HG02588 (cell line): ENCODE measurements around the gene NRXN2.
A peak's percentile ranks its signal among the peaks of the same experiment; 100 is the strongest.
"Not testable (repeated sequence)": the region's sequence is repeated elsewhere in the genome, so short reads cannot be mapped to it uniquely, and the experiment has no call there.

ENCODE experiments used
- ATAC-seq: cut with Tn5 transposase; IDR thresholded peaks from one replicate; pipeline ENCODE4 v1.9.1; 2021; ENCODE audit warnings: mild to moderate bottlenecking, moderate library complexity; ENCODE audit not compliant: unreplicated experiment

The NRXN2 gene

DNA sequence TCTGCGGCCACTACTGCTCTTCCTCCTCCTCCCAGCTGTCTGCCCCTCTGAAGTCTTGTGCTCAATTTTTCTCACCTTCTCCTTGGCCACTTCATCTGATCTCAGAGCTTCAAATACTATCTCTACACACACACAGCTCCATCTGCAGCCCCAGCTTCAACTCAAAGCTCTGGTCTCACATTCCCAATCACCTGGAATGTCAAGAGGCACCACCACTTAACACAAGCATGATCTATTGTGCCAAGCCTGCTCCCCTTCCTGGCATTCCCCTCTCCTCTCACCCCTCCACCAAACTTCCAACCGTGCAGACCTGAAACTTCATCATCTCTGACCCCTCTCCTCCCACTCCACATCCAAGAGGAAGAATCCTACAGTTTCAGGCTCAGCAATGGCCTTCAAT lies 17.5 kb downstream of the NRXN2 start:
- ATAC-seq, result no peak

DNA sequence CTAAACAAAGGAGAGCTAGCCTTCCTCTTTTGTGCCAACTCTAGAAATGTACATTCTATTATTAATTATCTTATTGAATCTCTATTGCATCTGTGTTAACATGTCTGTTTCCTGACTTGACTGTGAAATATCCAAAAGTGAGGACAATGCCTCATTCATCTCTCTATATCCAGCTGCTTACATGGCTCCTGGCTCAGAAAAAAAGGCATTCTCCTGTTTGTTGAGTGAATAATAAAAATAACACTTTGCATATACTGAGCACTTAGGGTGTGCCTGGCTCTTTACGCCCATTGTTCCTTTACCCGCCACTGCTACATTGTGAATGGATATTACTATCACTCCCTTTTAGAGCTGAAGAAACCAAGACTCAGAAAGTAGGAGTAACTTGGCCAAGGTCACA lies 19.9 kb downstream of the NRXN2 start:
- no peak for ATAC-seq

DNA sequence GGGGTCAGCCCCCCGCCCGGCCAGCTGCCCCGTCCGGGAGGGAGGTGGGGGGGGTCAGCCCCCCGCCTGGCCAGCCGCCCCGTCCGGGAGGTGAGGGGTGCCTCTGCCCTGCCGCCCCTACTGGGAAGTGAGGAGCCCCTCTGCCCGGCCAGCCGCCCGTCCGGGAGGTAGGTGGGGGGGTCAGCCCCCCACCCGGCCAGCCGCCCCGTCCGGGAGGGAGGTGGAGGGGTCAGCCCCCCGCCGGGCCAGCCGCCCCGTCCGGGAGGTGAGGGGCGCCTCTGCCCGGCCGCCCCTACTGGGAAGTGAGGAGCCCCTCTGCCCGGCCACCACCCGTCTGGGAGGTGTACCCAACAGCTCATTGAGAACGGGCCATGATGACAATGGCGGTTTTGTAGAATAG lies 21.0 kb downstream of the NRXN2 start:
- ATAC-seq, result not testable (repeated sequence)

DNA sequence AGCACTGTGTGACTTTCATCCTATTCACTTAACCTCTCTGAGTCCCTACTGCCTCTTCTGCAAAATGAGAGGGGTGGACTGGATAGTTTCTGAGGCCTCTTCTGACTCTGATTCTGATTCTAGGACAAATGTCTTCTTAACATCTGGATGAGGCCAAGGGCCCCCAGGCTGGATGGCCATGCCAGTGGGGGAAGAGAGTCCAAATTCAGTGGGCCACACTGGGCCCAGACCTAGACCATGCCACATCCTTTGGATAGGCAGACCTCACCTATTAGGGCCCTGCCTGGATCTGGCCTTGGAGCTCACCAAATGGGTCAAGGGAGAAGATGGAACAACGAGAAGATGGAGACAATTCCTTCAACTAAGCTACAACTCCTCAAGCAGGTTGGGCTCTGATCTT lies 24.6 kb downstream of the NRXN2 start:
- no peak for ATAC-seq

DNA sequence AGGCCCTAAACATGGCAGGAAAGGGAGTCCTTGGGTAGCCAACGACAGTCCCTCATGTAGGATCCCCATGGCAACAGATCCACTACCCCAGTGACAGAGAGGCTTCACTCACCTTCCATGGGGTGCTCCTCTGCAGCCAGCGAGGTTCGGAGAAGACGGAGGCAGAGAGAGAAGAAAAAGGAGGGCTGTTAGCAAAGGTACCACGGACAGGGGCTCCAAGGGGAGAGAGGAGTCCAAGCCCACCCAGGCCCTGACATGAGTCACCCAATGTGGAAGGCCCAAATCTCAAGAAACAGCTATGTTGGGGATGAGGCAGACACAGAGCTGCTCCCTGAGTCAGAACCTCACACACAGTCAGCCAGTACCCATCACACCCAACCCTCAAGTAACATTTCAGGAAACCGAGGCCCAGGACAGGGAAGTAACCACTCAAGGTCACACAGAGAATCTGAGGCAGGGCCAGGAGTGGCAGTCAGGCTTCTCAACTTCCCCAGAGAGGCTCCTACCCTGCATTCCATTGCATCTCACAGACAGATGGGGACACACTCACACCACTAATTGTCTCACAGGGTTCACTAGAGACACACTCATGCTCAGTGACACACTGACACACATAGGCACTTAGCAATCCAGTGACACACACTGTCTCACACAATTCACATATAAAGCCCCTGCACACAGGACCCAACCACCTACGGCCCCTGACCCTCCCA lies 25.2 kb downstream of the NRXN2 start:
- ATAC-seq, result no peak

DNA sequence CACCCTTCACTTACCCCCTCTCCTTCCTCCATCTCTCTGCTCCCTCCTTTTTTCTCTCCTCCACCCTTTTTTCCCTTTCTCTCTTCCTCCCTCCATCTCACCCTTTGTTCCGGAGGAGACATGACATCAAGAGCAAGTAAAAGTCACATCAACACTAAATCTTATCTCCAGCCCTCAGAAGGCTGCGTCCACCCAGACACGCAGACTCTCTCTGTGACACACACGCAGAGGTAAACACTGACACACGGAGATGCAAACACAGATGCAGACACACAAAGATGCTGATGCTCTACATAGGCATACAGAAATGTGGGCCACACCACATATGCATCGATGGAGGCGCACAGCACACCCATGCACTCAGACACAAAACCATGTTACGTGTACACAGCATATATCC lies 27.0 kb downstream of the NRXN2 start:
- ATAC-seq, result no peak

DNA sequence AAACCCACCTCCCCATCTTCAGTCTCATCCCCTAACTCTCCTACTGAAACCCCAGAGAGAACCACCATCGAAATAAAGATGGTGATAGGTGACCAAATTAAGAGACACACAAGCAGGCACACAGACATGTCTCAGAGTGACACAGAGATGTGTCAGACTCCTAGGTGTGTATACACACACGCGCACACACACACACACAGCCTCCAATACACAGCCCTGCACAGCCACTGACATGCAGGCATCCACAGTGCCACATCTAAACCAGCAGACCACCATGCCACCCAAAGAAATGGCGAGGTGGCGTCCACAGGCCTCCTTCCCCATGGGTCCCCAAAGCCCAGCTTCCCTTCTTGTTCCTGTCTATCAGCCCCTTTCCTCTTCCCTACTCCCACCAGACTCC lies 27.4 kb downstream of the NRXN2 start:
- ATAC-seq, result no peak

DNA sequence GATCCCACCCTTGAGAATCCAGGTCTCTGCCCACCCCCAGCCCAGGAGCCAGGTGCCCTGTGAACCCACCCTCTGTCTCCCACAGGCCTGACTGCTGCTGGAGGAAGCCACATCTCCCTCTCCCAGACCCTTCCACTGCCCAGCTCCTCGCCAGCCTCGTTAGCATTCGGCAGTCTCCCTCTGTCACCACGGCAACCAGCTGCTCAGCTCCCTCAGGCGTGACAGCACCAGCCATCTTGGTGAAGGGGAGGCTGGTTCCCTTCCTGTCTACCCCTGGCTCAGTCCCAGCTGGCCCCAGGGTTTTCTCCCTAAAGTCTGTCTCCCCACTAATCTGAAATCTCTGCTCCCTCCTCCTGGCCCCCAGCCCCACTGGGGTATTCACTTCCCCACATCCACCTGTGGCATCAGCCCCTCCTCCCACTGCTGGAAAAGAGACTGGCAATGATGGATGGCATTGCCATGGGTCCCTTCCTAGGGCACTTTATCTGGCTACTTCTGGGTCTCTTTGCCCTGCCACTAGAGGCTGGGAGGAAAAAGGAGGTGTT lies 28.1 kb downstream of the NRXN2 start:
- ATAC-seq, result no peak

DNA sequence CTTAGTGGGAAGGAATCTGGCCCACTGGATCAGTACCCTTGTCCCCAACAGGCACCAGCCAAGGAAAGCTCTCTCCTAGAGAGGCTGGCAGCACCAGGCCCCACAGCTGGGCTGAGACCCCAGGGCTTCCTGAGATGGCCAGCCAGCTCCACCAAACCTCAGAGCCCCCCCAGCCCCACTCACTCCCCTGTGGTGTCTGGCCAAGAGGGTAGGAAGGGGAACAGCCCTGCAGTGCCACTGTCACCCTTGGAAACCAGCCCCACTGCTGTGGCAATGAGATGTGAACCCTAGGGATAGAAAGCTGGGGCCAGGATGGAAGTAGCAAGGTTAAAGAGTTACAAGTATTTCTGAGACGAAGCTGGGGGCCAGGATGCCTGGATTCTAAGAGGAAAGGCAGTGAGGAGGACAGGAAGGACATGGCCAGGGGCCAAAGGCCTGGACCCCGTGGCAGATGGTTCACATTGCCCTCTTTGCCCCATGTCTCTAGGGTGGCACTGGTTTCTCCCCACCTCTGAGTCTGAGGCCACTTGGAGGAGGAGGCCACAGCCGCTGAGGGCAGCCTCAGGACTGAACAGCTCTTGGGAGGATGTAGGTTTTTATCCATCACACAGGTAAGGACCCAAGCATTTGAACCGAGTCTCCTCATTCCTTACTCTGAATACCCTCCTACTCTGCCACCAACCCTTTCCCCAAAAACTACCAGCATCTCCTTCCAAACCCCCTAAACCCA lies 28.8 kb downstream of the NRXN2 start:
- no peak for ATAC-seq

DNA sequence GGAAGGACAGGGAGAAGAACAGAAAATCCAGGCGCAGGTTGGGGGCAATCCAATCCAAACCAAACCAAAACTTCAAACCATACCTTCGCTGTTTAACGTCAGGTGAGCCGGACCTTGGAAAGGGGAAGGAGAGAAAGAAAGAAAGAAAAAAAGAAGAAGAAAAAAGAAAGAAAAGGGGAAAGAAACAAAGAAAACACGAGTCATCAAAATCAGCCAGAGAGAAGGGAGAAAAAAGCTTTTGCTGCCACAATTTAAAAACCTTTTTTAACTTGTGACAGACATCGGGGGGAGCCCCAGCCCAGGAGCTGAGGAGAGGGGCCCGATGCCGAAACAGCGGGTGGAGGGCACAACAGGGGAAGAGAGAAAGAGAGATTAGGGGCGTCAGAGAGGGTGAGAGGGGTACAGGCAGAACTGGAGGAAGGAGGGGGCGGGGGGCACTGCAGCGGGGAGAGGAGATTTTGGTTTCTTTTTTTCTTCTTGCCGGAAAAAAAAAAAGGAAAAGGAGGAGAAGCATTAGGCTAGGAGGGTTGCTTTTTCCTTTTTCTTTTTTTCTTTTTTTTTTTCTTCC lies 30.1 kb downstream of the NRXN2 start:
- ATAC-seq, result no peak

DNA sequence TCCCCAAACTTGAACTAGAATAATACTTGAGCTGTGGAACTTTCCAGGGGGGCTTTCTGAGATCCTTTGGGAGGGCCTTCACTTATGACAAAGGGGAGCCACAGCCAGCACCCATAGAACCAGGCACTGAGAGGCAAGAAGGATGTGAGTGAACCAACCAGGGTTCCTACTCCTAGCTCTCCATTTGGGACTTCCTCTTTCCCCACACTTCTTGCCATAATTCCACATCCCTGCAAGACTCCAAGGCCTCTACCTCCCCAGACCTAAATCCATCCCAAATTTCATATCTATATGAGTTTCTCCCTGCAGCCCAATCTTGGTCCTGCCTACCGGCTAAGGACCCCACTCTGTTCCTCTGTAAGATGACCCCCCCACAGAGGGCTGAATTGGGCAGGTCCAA lies 31.5 kb downstream of the NRXN2 start:
- no peak for ATAC-seq

DNA sequence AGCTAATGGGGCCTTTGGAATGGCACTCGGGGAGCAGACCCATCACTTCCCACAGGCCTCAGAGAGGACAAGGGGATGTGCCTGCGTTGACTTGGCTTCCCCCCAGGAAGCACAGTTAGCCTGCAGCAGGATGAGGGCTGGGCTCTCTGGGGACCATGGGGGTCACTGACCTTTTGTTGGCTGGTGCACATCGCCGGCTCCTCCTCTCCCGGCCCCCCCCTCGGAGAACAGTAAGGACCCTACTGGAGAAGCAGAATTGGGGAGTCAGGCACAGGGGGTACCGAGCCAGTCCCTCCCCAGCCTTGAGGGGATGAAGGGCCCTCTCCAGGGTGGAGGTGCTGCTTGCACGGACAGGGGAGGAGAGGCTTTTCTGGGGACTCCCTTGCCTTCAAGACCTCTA lies 32.8 kb downstream of the NRXN2 start:
- ATAC-seq, result no peak

DNA sequence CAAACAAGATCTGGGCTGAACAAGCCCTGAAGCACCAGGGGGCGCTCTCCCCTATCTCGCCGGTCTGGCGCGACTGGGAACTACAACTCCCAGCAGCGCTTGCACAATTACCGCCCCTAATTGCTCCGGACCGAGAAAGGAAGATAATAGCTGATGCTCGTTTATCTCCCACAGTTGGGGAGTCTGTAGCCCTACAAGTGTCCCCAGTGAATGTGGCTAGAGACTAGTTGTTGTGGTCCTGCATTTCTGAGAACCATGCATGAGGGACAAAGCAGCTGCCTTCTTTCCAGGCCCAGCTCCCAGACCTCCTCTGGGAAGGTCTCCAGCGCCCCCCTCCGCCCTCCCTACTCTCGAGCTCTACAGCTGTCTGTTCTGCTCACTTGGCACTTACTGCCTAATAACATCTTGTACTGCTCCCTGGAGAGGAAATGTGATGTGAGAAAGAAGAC lies 34.4 kb downstream of the NRXN2 start:
- peak; percentile 73 for ATAC-seq

DNA sequence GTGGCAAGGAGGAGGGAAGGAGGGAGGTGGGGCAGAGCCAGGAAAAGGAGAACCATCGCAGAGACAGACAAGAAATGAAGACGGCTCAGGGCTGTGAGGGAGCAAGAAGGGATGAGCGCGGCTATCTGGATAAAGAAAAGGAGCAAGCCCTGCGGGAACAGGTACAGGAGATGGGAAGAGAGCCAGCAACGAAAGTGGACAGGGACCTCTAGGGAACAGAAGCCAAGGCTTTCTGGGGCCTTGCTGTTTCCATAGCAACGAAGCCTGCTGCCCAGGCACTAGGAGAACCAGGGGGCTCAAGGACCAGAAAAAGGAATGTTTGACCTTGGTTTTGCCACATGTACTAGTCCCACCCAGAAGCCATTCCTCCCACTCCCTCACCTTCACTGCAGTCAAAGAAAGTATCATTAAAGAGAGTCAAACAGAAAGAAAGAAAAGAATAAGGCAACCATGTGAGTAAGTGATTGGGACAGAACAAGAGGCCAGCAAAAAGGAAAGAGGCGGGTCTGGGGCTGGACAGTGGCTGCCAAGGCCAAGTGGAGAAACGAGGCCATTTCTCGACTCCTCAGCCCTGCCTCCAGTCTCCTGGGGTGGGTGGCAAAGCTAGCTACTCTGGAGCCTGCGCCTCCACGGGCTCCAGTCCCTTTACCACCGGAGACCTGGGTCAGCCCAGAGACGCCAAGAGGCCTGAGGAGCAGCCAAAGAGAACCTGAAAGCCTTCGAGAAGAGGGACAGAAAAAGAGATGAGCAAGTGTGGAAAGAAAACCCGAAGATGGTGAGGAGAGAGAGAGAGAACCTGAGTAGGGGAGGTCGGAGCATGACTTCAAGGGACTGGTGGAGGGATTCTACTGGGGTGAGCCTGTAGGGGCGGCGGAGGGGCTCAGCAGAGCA lies 35.1 kb downstream of the NRXN2 start:
- no peak for ATAC-seq

DNA sequence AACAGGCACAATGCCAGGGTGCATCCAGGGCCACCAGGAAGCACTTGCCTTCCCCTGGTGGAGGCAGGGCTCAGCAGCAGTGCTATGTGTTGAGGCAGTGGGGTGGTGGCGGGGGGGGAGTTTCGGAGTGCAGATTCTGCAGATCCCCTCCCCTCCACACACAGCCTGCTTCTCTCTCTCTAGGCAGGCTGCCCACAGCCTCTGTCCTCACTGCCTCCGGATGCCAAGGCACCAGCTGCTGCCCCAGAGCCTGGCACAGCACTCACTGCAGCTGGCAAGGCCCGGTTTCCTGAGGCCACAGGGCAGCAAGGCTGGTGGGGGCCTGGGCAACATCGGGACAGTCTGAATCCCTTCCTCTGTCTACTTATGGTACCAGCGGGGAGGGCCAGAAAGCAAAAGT lies 35.8 kb downstream of the NRXN2 start:
- no peak for ATAC-seq

DNA sequence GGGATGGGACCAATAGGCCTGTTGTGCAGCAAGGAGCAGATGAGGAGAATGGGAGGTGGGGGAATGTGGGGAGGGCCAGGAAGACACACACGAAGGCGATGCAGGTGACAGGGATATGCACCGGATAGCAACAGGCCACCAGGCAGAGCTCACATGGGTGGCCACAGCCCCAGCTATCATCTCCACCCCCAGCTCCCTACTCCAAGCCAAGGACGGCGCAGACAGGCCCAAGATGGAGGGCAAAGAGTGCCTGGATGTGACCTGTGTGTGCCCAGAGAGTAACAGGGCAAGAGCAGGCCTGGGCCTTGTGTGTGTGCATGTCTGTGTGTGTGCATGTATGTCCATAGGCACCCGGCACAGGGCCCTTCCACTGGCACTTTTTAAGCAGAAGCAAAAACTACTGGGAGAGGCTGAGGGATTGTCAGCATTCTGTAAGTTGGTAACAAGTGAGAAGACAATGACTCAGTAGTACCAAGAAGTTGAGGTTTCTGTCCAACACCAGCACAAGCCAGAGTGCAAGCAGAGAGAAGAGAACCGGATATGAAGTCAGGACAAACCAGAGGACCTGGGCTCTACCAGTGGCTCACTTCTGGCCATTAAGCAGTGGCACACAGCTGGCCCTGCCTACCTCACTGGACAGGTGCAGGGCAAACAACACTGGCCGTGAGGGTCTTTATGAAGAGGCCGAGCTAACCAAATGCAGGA lies 36.4 kb downstream of the NRXN2 start:
- no peak for ATAC-seq

DNA sequence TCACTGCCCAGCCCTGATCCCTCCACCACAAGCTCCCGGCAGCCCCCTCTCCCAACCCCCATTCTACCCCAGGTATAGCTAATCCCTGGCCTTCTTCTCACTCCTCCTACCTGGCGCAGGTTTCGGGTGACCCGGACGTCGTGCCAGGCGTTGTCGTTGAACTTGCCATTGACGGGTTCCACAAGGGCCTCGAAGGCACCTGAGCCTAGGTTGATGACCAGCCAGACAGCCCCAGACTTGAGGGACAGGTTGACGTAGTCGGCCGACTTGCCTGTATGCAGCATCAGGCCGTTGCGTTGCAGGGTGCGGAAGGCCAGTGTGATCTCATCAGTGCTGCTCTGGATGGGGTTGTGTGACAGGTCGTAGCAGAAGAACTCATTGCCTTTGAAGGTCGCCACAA lies 37.5 kb downstream of the NRXN2 start:
- ATAC-seq, result no peak

DNA sequence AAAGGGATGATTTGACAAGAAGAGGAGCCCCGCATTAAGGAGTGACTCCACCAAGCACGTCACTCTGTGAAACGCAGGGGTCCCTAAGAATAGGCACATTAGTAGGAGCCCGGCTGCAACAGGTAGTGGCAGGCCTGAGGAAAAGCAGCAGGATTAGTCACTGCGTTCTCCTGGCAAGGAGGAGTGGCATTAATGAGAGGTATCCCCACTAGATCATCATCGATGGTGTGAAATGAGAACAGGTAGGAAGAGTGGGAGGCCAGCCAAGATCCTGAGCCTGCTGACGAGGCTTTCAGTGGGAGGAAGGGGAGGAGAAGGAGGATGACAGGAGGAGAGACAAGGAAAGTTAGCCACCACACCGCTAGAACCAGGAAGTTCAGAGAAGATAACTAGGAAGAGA lies 38.6 kb downstream of the NRXN2 start:
- no peak for ATAC-seq

DNA sequence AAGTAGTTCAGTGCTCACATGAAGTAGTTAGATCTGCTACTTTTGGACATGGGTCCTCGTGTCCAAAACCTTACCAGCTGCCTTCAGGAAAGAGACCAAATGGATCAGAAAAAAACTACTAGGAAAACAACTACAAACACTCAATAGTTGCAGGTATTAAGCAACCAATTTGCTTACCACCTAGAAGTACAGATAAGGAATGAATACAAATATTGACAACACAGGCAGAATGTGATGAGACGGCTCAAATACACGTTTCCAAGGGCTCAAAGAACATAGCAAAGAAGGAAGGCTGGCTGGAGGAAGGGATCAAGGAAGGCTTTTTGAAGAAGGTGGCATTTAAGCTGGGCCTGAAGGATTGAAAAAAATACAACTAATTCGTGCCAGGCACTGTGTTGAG lies 41.8 kb downstream of the NRXN2 start:
- ATAC-seq, result no peak

DNA sequence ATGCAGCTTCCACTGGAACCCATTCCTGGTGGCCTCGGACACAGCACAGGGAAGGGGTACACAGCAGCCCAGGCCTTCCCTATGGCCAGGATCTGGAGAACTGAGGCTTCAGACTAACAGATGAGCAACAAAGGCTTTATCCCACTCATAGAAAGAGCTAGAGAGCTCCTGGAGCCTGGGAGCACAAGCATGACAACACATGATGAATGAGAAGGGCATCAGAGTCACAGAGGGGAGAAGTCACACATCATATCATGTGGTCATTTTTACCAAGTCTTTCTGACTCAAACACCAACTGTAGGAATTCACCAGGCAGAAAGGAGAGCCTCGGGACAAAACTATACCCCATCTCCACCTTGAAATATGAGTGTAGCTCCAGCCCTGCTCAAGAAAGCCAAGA lies 43.2 kb downstream of the NRXN2 start:
- ATAC-seq, result no peak
